Measurements from ENCODE around the gene UGT1A6. TPM values are rescaled to one million over a fixed set of nuclear protein-coding genes. Genes with fewer than 3 reads are reported as not detected.

Gene UGT1A6
- total RNA-seq, 1 donor from 2014 or later, result 2.3 TPM

GRCh38 chr2:233791151-233791882 is 98.6 kb downstream of the UGT1A6 start:
- no peak for TF ChIP-seq CTCF (IDR thresholded peaks at IDR 0.05)
- intact Hi-C loops (cut with DNase I), result no loop called here
- no peaks in the 10 kb centered on the region for H3K27me3 ChIP-seq (ENCODE audit: low read depth)
- no peaks in the 10 kb centered on the region for H3K36me3 ChIP-seq
- no peaks in the 10 kb centered on the region for H3K4me1 ChIP-seq
- H3K27ac ChIP-seq, result no peak overlapping the region
- ATAC-seq, result no peak
- no peak for DNase-seq
- no peak overlapping the region for H3K4me3 ChIP-seq
- no peaks in the 10 kb centered on the region for H3K9me3 ChIP-seq

GRCh38 chr2:233791883-233792329 is 99.2 kb downstream of the UGT1A6 start:
- Histone ChIP-seq H3K4me3 (no peak overlapping the region), H3K27me3 (ENCODE audit: low read depth) (no peaks in the 10 kb centered on the region), H3K4me1 (no peaks in the 10 kb centered on the region), H3K9me3 (no peaks in the 10 kb centered on the region), H3K27ac (no peak overlapping the region), H3K36me3 (no peaks in the 10 kb centered on the region)
- TF ChIP-seq CTCF (IDR thresholded peaks at IDR 0.05), result no peak
- intact Hi-C loops (cut with DNase I), result no loop called here
- DNase-seq (no peak), ATAC-seq (no peak)

- TF ChIP-seq CTCF (IDR thresholded peaks at IDR 0.05), result no peak
- H3K9me3 ChIP-seq, result no peaks in the 10 kb centered on the region
- DNase-seq (no peak), ATAC-seq (no peak)
- no peaks in the 10 kb centered on the region for H3K4me1 ChIP-seq
- H3K4me3 ChIP-seq, result no peak overlapping the region
- no peaks in the 10 kb centered on the region for H3K27me3 ChIP-seq (ENCODE audit: low read depth)
- no peak overlapping the region for H3K27ac ChIP-seq
- intact Hi-C loops (cut with DNase I), result no loop called here
- H3K36me3 ChIP-seq, result no peaks in the 10 kb centered on the region
Measured at GRCh38 chr2:233792720-233793119, 100.0 kb downstream of the UGT1A6 start.

- ATAC-seq (peak; percentile 38 to 45), DNase-seq (no peak)
- Histone ChIP-seq H3K27ac (no peak overlapping the region), H3K4me3 (no peak overlapping the region), H3K36me3 (no peaks in the 10 kb centered on the region), H3K4me1 (no peaks in the 10 kb centered on the region), H3K27me3 (ENCODE audit: low read depth) (no peaks in the 10 kb centered on the region), H3K9me3 (no peaks in the 10 kb centered on the region)
- intact Hi-C loops (cut with DNase I), result no loop called here
- no peak for TF ChIP-seq CTCF (IDR thresholded peaks at IDR 0.05)
Measured at GRCh38 chr2:233793465-233794127, 100.9 kb downstream of the UGT1A6 start.

- no peak for DNase-seq
- Histone ChIP-seq H3K36me3 (no peaks in the 10 kb centered on the region), H3K27ac (no peak overlapping the region), H3K4me3 (no peak overlapping the region), H3K9me3 (no peaks in the 10 kb centered on the region), H3K4me1 (no peaks in the 10 kb centered on the region), H3K27me3 (ENCODE audit: low read depth) (no peaks in the 10 kb centered on the region)
- intact Hi-C loops (cut with DNase I), result no loop called here
- ATAC-seq, result no peak
- TF ChIP-seq CTCF (IDR thresholded peaks at IDR 0.05), result no peak
Measured at GRCh38 chr2:233794128-233794658, 101.5 kb downstream of the UGT1A6 start.
